HepG2 (cell line): ENCODE results near the gene ABCC2. TPM values are rescaled to one million over a fixed set of nuclear protein-coding genes. Genes with fewer than 3 reads are reported as not detected.
A peak's percentile ranks its signal among the peaks of the same experiment; 100 is the strongest.

Experiments used
- E2F5 ChIP-seq: sonication (generic); formaldehyde crosslinking; conservative IDR thresholded peaks from 2 replicates; pipeline ENCODE4 v1.4.0; 2020; ENCODE audit warnings: missing genetic modification reagents
- ERF ChIP-seq: IDR thresholded peaks from 2 replicates; pipeline ENCODE4 v1.6.1; 2018; ENCODE audit warnings: missing biosample characterization, missing genetic modification reagents
- ETS1 ChIP-seq: sonication (generic); formaldehyde crosslinking; IDR thresholded peaks from 2 replicates; pipeline ENCODE4 v1.4.0; 2020; ENCODE audit warnings: missing genetic modification reagents
- FOXO1 ChIP-seq: sonication (generic); formaldehyde crosslinking; IDR thresholded peaks from 2 replicates; pipeline ENCODE4 v1.4.0; 2020; ENCODE audit warnings: missing genetic modification reagents
- GPN1 ChIP-seq: sonication (generic); formaldehyde crosslinking; IDR thresholded peaks from 2 replicates; pipeline ENCODE4 v1.5.1; 2020; ENCODE audit warnings: missing genetic modification reagents, borderline replicate concordance
- HNRNPLL ChIP-seq: fragments of 200-400 bp; formaldehyde crosslinking; IDR thresholded peaks from 2 replicates; pipeline ENCODE4 v1.6.1; 2017; ENCODE audit warnings: mild to moderate bottlenecking, low read depth, low read length; ENCODE audit not compliant: poor library complexity, severe bottlenecking
- KAT2B ChIP-seq: fragments of 150-350 bp; IDR thresholded peaks from 2 replicates; pipeline ENCODE4 v1.6.1; 2014; ENCODE audit warnings: low read depth, low read length, borderline replicate concordance
- KMT2B ChIP-seq: IDR thresholded peaks from 2 replicates; pipeline ENCODE4 v1.6.1; 2016; ENCODE audit warnings: missing genetic modification reagents, missing compliant biosample characterization
- RAD21 ChIP-seq: fragments of 450-650 bp; formaldehyde crosslinking; IDR thresholded peaks from 2 replicates; pipeline ENCODE4 v1.5.0; 2020; ENCODE audit warnings: mild to moderate bottlenecking
- SAFB2 ChIP-seq: sonication (generic); formaldehyde crosslinking; IDR thresholded peaks from 2 replicates; pipeline ENCODE4 v1.5.1; 2020; ENCODE audit warnings: missing genetic modification reagents, low read depth, mild to moderate bottlenecking, borderline replicate concordance
- SNAI1 ChIP-seq: sonication (generic); formaldehyde crosslinking; IDR thresholded peaks from 2 replicates; pipeline ENCODE4 v1.5.0; 2020; ENCODE audit warnings: mild to moderate bottlenecking, missing genetic modification reagents, borderline replicate concordance
- SNAPC4 ChIP-seq: sonication (generic); formaldehyde crosslinking; IDR thresholded peaks from 2 replicates; pipeline ENCODE4 v1.4.0; 2020; ENCODE audit warnings: mild to moderate bottlenecking, missing genetic modification reagents
- ZEB1 ChIP-seq: IDR thresholded peaks from 2 replicates; pipeline ENCODE4 v1.6.1; 2012; ENCODE audit warnings: mild to moderate bottlenecking, low read depth, inconsistent platforms; ENCODE audit not compliant: insufficient replicate concordance
- ZFX ChIP-seq: sonication (generic); formaldehyde crosslinking; IDR thresholded peaks from 2 replicates; pipeline ENCODE4 v1.4.0; 2020; ENCODE audit warnings: mild to moderate bottlenecking, low read depth, missing genetic modification reagents, moderate library complexity
- ZNF343 ChIP-seq: sonication (generic); formaldehyde crosslinking; IDR thresholded peaks from 2 replicates; pipeline ENCODE4 v1.4.0; 2020; ENCODE audit warnings: mild to moderate bottlenecking, missing genetic modification reagents
- ZNF564 ChIP-seq: sonication (generic); formaldehyde crosslinking; IDR thresholded peaks from 2 replicates; pipeline ENCODE4 v1.8.1; 2023; ENCODE audit warnings: mild to moderate bottlenecking, missing genetic modification reagents
- ZNF572 ChIP-seq: sonication (generic); formaldehyde crosslinking; IDR thresholded peaks from 2 replicates; pipeline ENCODE4 v1.5.1; 2020; ENCODE audit warnings: mild to moderate bottlenecking, missing genetic modification reagents
- ZNF619 ChIP-seq: sonication (generic); formaldehyde crosslinking; IDR thresholded peaks from 2 replicates; pipeline ENCODE4 v1.4.0; 2020; ENCODE audit warnings: mild to moderate bottlenecking, missing genetic modification reagents
- ZNF766 ChIP-seq: sonication (generic); formaldehyde crosslinking; IDR thresholded peaks from 2 replicates; pipeline ENCODE4 v1.5.0; 2020; ENCODE audit warnings: missing genetic modification reagents, borderline replicate concordance
- ZSCAN22 ChIP-seq: sonication (generic); formaldehyde crosslinking; IDR thresholded peaks from 2 replicates; pipeline ENCODE4 v1.4.0; 2020; ENCODE audit warnings: mild to moderate bottlenecking, missing genetic modification reagents
- polyA plus RNA-seq, 8 experiments: library from polyadenylated mRNA; depleted of rRNA in 3 of 8; stranded (reverse) in 7 of 8; unstranded in 1 of 8; fragments of >200 nt; fragmentation: Illumina TruSeq in 4 of 8; extraction: Trizol in 4 of 8; gene quantifications; 2 replicates each; pipeline versions ENCODE4 v1.2.1 to v1.2.3, GENCODE V29; 2011 to 2016; ENCODE audit warnings: low read depth in 4 of 8, missing spikeins in 1 of 8, mixed read lengths in 1 of 8; ENCODE audit not compliant: insufficient read depth in 1 of 8
- total RNA-seq, 5 experiments: library from RNA; depleted of rRNA; stranded (reverse); fragments of >200 nt; fragmentation: Illumina TruSeq; extraction: Trizol; gene quantifications; 2 replicates each; pipeline ENCODE4 v1.2.3, GENCODE V29; 2016; ENCODE audit warnings: low read depth in 1 of 5

The ABCC2 gene
- total and polyA plus RNA-seq, 2 of the 13 experiments (the other 11 are each of a cell fraction or from before 2014, with no cell fraction given) = 181 to 497 TPM

- TF ChIP-seq E2F5 = no peak
- TF ChIP-seq ZNF619 = no peak
- TF ChIP-seq GPN1 = no peak
- TF ChIP-seq ZFX (CRISPR knock-in tag) = no peak
- TF ChIP-seq ZSCAN22 (CRISPR knock-in tag) = no peak
- TF ChIP-seq ZNF572 (CRISPR knock-in tag) = no peak
- no peak for TF ChIP-seq SAFB2
- no peak for TF ChIP-seq ETS1 (CRISPR knock-in tag)
- TF ChIP-seq ZNF766 (CRISPR knock-in tag) = no peak
- no peak for TF ChIP-seq RAD21 (CRISPR knock-in tag)
- no peak for TF ChIP-seq KMT2B
- no peak for TF ChIP-seq SNAPC4 (CRISPR knock-in tag)
- TF ChIP-seq ZEB1 = no peak
- TF ChIP-seq ZNF343 (CRISPR knock-in tag) = 0 out of 2 replicates have a peak, but pooled peaks have one; percentile 47
- TF ChIP-seq ZNF564 (CRISPR knock-in tag) = no peak
- peak; percentile 84; the same call in 1 of the 2 replicates for TF ChIP-seq FOXO1 (CRISPR knock-in tag)
- no peak for TF ChIP-seq HNRNPLL
- TF ChIP-seq SNAI1 (CRISPR knock-in tag) = no peak
- TF ChIP-seq KAT2B = no peak
- TF ChIP-seq ERF = peak; percentile 68
Measured at GRCh38 chr10:99754670-99755069, 27.8 kb upstream of the ABCC2 start (continued).
